Measurements from ENCODE around the gene A2ML1.
"Not testable (repeated sequence)": the region's sequence is repeated elsewhere in the genome, so short reads cannot be mapped to it uniquely, and the experiment has no call there.

Gene A2ML1

GRCh38 chr12:8911606-8912268 lies 89.3 kb downstream of the A2ML1 start:
- DNase-seq: no peak

- peak; percentile 6 for DNase-seq
Observed at GRCh38 chr12:8912914-8913313, 90.5 kb downstream of the A2ML1 start.

- DNase-seq: no peak
Observed at GRCh38 chr12:8913702-8914032, 91.2 kb downstream of the A2ML1 start.

GRCh38 chr12:8914033-8914715 lies 91.8 kb downstream of the A2ML1 start, which contains the start of gene PHC1:
Gene PHC1, plus strand, starts transcription at chr12:8914509. Its CDS starts 3,169 bp downstream, at chr12:8917678.
- peak; percentile 77 for DNase-seq

GRCh38 chr12:8914716-8915526 lies 92.5 kb downstream of the A2ML1 start:
- DNase-seq: peak; percentile 58

- no peak for DNase-seq
Observed at GRCh38 chr12:8916154-8916553, 93.7 kb downstream of the A2ML1 start.

GRCh38 chr12:8917031-8917430 lies 94.6 kb downstream of the A2ML1 start:
- DNase-seq: no peak

- DNase-seq: no peak
Observed at GRCh38 chr12:8917751-8918150, 95.3 kb downstream of the A2ML1 start.

GRCh38 chr12:8919643-8920042 lies 97.2 kb downstream of the A2ML1 start:
- DNase-seq: not testable (repeated sequence)

- no peak for DNase-seq
Observed at GRCh38 chr12:8922544-8922943, 100.1 kb downstream of the A2ML1 start.

Measured in activated gamma-delta T cell treated with Interleukin-2 at 50 U/mL for 16 hours (primary cell).